Skeletal muscle satellite cell (primary cell): Measurements from ENCODE around the gene MMP15.
A peak's percentile ranks its signal among the peaks of the same experiment; 100 is the strongest.

Experiments used
- H3K27me3 ChIP-seq: 2 replicates; pipeline ENCODE4 v1.7.0; 2013; ENCODE audit warnings: low read length; ENCODE audit not compliant: control insufficient read depth, insufficient read depth
- H3K36me3 ChIP-seq: 2 replicates; pipeline ENCODE4 v1.7.0; 2013; ENCODE audit warnings: mild to moderate bottlenecking, control low read depth, low read length; ENCODE audit not compliant: insufficient read depth
- H3K4me1 ChIP-seq: 2 replicates; pipeline ENCODE4 v1.7.0; 2013; ENCODE audit warnings: low read length; ENCODE audit not compliant: control insufficient read depth, insufficient read depth
- H3K4me2 ChIP-seq: 2 replicates; pipeline ENCODE4 v1.7.0; 2013; ENCODE audit warnings: mild to moderate bottlenecking, low read length
- H3K4me3 ChIP-seq: 2 replicates; pipeline ENCODE4 v1.7.0; 2013; ENCODE audit warnings: low read length
- H3K9ac ChIP-seq: 2 replicates; pipeline ENCODE4 v1.7.0; 2013; ENCODE audit warnings: mild to moderate bottlenecking, low read depth, low read length, moderate library complexity
- H3K9me3 ChIP-seq: replicated peaks from 2 replicates; pipeline ENCODE4 v1.7.0; 2013; ENCODE audit warnings: mild to moderate bottlenecking, control low read depth, low read length

Gene MMP15

DNA sequence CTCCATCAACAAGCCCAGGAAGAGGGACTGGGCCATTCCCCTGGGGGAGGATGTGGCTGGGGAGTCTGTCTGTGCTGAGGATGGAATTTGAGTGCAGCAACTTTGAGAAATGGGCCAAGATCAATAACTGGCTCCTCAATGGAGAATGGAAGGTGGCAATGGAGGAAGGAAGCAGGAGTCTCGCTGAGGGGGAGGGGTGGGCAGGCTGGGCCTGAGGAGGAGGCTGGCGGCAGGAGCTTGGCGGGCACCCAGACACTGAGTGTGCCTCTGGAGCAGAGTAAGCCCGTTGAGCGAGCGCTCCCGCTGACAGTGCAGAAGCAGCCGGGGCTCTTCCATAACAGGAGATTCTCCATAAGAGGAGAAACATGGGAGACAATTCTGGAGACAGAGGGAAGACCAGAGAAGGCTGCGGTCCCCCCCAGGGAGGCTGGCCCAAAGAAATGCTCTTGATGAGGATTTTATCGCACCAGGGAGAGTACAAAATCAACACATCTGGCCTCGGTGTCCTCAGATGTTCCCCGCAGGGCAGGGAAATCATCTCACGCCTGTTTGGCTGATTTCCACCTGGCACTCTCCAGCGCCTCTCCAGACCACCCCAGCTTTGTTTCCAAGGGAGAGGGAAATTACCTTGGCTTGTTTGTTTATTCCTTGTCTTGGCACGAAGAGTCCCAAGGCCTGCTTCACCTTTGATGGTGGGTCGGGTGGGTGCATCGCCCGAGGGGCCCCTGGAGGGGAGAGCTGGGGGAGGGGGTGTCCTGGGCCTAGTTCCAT is 2.8 kb upstream of the MMP15 start:
- no peaks in the 10 kb centered on the region for H3K9me3 ChIP-seq
- H3K36me3 ChIP-seq, result peaks cover 13% of the 10 kb centered on the region
- peak overlapping the region; percentile 65 for H3K4me2 ChIP-seq
- peaks cover 43% of the 10 kb centered on the region for H3K4me1 ChIP-seq
- H3K4me3 ChIP-seq, result peak overlapping the region; percentile 29
- no peak overlapping the region for H3K9ac ChIP-seq
- H3K27me3 ChIP-seq, result peaks cover 21% of the 10 kb centered on the region

GRCh38 chr16:58024486-58025350 is 836 bp upstream of the MMP15 start:
- Histone ChIP-seq H3K4me2 (peak overlapping the region; percentile 84), H3K9me3 (no peaks in the 10 kb centered on the region), H3K27me3 (peaks cover 29% of the 10 kb centered on the region), H3K4me1 (peaks cover 43% of the 10 kb centered on the region), H3K4me3 (peak overlapping the region; percentile 76), H3K9ac (no peak overlapping the region), H3K36me3 (peaks cover 5% of the 10 kb centered on the region)

DNA sequence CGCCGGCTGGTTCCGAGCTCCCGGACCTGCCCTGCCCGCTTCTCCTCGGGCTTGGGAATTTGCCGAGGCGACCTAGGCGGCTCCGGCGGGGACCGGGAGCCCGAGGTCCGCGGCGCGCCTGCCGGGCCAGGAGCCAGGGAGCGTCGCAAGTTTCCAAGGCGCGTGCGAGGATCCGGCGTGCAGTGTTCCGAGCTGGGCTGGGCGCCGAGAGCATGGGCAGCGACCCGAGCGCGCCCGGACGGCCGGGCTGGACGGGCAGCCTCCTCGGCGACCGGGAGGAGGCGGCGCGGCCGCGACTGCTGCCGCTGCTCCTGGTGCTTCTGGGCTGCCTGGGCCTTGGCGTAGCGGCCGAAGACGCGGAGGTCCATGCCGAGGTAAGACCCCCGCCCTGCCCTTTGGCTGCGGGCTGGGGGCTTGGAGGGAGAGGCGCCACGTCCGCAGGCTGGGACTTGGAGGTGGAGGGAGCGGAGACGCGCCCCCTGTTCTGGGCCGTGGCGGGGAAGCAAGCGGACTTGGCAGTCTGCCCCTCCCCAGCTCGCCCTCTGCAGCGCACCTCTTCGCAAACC is 668 bp downstream of the MMP15 start:
- Histone ChIP-seq H3K4me2 (peak overlapping the region; percentile 84), H3K4me3 (peak overlapping the region; percentile 76), H3K9me3 (no peaks in the 10 kb centered on the region), H3K36me3 (no peaks in the 10 kb centered on the region), H3K4me1 (peaks cover 43% of the 10 kb centered on the region), H3K9ac (peak overlapping the region; percentile 32), H3K27me3 (peaks cover 29% of the 10 kb centered on the region)

GRCh38 chr16:58026705-58027160 is 1.2 kb downstream of the MMP15 start:
- no peak overlapping the region for H3K9ac ChIP-seq
- peak overlapping the region; percentile 76 for H3K4me3 ChIP-seq

GRCh38 chr16:58027161-58027915 is 1.8 kb downstream of the MMP15 start:
- Histone ChIP-seq H3K4me1 (peaks cover 34% of the 10 kb centered on the region), H3K9me3 (no peaks in the 10 kb centered on the region), H3K9ac (no peak overlapping the region), H3K36me3 (no peaks in the 10 kb centered on the region), H3K4me2 (peak overlapping the region; percentile 84), H3K4me3 (peak overlapping the region; percentile 76), H3K27me3 (peaks cover 29% of the 10 kb centered on the region)

More at GRCh38 chr16:58026705-58027160, 1.2 kb downstream of the MMP15 start:
- Histone ChIP-seq H3K27me3 (peaks cover 29% of the 10 kb centered on the region), H3K4me2 (peak overlapping the region; percentile 84), H3K36me3 (no peaks in the 10 kb centered on the region), H3K4me1 (peaks cover 40% of the 10 kb centered on the region), H3K9me3 (no peaks in the 10 kb centered on the region)

GRCh38 chr16:58027916-58028455 is 2.4 kb downstream of the MMP15 start:
- no peaks in the 10 kb centered on the region for H3K9me3 ChIP-seq
- no peak overlapping the region for H3K4me3 ChIP-seq
- no peak overlapping the region for H3K4me2 ChIP-seq
- no peak overlapping the region for H3K9ac ChIP-seq
- H3K4me1 ChIP-seq, result peaks cover 27% of the 10 kb centered on the region
- peaks cover 29% of the 10 kb centered on the region for H3K27me3 ChIP-seq
- no peaks in the 10 kb centered on the region for H3K36me3 ChIP-seq

DNA sequence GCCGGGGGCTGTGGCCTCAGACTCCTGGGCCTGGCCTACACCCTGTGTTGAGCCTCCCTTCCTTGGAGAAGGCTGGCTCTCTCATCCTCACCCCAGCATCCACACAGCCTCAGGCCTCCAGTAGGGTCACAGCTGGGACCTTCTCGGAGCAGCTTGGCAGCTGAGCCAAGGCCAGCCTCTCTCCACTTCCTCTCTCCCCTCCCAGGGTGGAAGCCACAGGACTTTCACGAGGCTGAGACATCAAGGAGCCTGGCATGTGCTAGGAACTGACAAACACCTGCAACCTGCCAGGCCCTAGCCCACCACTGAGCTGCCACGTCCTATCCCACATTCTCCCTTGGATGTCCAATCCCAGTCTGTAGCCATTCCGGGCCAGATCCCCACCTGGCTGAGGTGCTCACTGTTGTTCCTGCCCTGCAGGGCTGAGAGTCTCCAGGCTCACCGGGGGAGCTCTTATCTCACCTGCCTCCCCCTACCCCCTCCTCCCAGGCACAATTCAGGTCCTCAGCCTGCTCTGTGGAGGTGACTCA is 3.1 kb downstream of the MMP15 start:
- H3K36me3 ChIP-seq, result no peaks in the 10 kb centered on the region
- no peak overlapping the region for H3K4me3 ChIP-seq
- peaks cover 29% of the 10 kb centered on the region for H3K27me3 ChIP-seq
- no peak overlapping the region for H3K4me2 ChIP-seq
- H3K9me3 ChIP-seq, result no peaks in the 10 kb centered on the region
- peaks cover 22% of the 10 kb centered on the region for H3K4me1 ChIP-seq
- no peak overlapping the region for H3K9ac ChIP-seq

DNA sequence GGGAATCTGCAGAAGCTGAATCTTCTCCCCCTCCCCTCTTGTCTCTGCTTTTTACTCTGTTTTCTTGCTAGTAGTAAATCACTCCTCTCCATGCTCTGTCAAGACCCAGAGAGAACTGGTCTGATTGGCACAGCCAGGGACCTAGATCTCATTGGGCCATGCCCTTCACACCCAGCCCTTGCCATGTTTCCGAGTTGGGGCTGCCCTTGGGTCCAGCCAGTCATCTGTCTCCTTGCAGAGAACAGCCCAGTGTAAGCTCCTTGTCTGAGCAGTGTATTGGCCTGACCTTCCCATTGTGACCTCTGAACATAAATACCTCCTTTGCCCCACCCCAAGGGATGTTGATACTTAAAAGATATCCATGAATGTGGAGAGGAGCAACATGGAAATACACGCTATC is 3.9 kb downstream of the MMP15 start:
- Histone ChIP-seq H3K4me2 (no peak overlapping the region), H3K27me3 (peaks cover 28% of the 10 kb centered on the region), H3K36me3 (no peaks in the 10 kb centered on the region), H3K4me3 (no peak overlapping the region), H3K4me1 (peaks cover 22% of the 10 kb centered on the region), H3K9me3 (no peaks in the 10 kb centered on the region), H3K9ac (no peak overlapping the region)

- peaks cover 14% of the 10 kb centered on the region for H3K4me1 ChIP-seq
- H3K4me3 ChIP-seq, result no peak overlapping the region
- no peaks in the 10 kb centered on the region for H3K9me3 ChIP-seq
- H3K36me3 ChIP-seq, result no peaks in the 10 kb centered on the region
- peaks cover 22% of the 10 kb centered on the region for H3K27me3 ChIP-seq
- no peak overlapping the region for H3K4me2 ChIP-seq
- no peak overlapping the region for H3K9ac ChIP-seq
Observed at GRCh38 chr16:58030136-58030840, 4.7 kb downstream of the MMP15 start.
